HepG2 (cell line): ENCODE measurements around the gene MT1A. TPM values are rescaled to one million over a fixed set of nuclear protein-coding genes. Genes with fewer than 3 reads are reported as not detected.
A peak's percentile ranks its signal among the peaks of the same experiment; 100 is the strongest.

Experiments used
- CC2D1A ChIP-seq: sonication (generic); formaldehyde crosslinking; IDR thresholded peaks from 2 replicates; pipeline ENCODE4 v1.8.1; 2023; ENCODE audit warnings: mild to moderate bottlenecking, missing genetic modification reagents
- HIVEP1 ChIP-seq: sonication (generic); formaldehyde crosslinking; IDR thresholded peaks from 2 replicates; pipeline ENCODE4 v1.4.0; 2020; ENCODE audit warnings: mild to moderate bottlenecking, missing genetic modification reagents
- HMG20A ChIP-seq: IDR thresholded peaks from 2 replicates; pipeline ENCODE4 v1.6.1; 2016; ENCODE audit warnings: borderline replicate concordance
- HNRNPL ChIP-seq: fragments of 200-400 bp; formaldehyde crosslinking; IDR thresholded peaks from 2 replicates; pipeline ENCODE4 v1.6.1; 2017; ENCODE audit warnings: mild to moderate bottlenecking, low read depth, low read length
- HOXA7 ChIP-seq: sonication (generic); formaldehyde crosslinking; IDR thresholded peaks from 2 replicates; pipeline ENCODE4 v1.8.1; 2022; ENCODE audit warnings: mild to moderate bottlenecking, missing genetic modification reagents, moderate library complexity
- JUNB ChIP-seq: sonication (generic); formaldehyde crosslinking; IDR thresholded peaks from 2 replicates; pipeline ENCODE4 v1.8.0; 2022; ENCODE audit warnings: missing genetic modification reagents, mild to moderate bottlenecking, borderline replicate concordance
- NFKB2 ChIP-seq: sonication (generic); formaldehyde crosslinking; IDR thresholded peaks from 2 replicates; pipeline ENCODE4 v1.4.0; 2020; ENCODE audit warnings: missing genetic modification reagents, borderline replicate concordance
- RXRB ChIP-seq: IDR thresholded peaks from 2 replicates; pipeline ENCODE4 v1.6.1; 2016; ENCODE audit warnings: borderline replicate concordance, missing genetic modification reagents, missing compliant biosample characterization
- SAP130 ChIP-seq: IDR thresholded peaks from 2 replicates; pipeline ENCODE4 v1.6.1; 2016; ENCODE audit warnings: low read depth
- SRSF4 ChIP-seq: fragments of 200-400 bp; formaldehyde crosslinking; IDR thresholded peaks from one replicate; pipeline ENCODE4 v1.6.1; 2018; ENCODE audit warnings: mild to moderate bottlenecking, low read depth, low read length, moderate library complexity; ENCODE audit not compliant: poor library complexity, severe bottlenecking
- ZC3H4 ChIP-seq: sonication (generic); formaldehyde crosslinking; IDR thresholded peaks from 2 replicates; pipeline ENCODE4 v1.4.0; 2020; ENCODE audit warnings: missing genetic modification reagents, borderline replicate concordance
- ZIK1 ChIP-seq: sonication (generic); formaldehyde crosslinking; IDR thresholded peaks from 2 replicates; pipeline ENCODE4 v1.5.0; 2020; ENCODE audit warnings: mild to moderate bottlenecking, low read depth, missing genetic modification reagents, borderline replicate concordance
- ZNF431 ChIP-seq: sonication (generic); formaldehyde crosslinking; IDR thresholded peaks from 2 replicates; pipeline ENCODE4 v1.9.0; 2022; ENCODE audit warnings: missing genetic modification reagents, low read depth, mild to moderate bottlenecking, borderline replicate concordance
- ZNF510 ChIP-seq: sonication (generic); formaldehyde crosslinking; IDR thresholded peaks from 2 replicates; pipeline ENCODE4 v1.4.0; 2020; ENCODE audit warnings: low read depth, mild to moderate bottlenecking, missing genetic modification reagents
- ZNF547 ChIP-seq: sonication (generic); formaldehyde crosslinking; IDR thresholded peaks from 2 replicates; pipeline ENCODE4 v1.5.1; 2020; ENCODE audit warnings: mild to moderate bottlenecking, missing genetic modification reagents
- ZNF792 ChIP-seq: IDR thresholded peaks from 2 replicates; pipeline ENCODE4 v1.6.1; 2016
- polyA plus RNA-seq, 8 experiments: library from polyadenylated mRNA; depleted of rRNA in 3 of 8; stranded (reverse) in 7 of 8; unstranded in 1 of 8; fragments of >200 nt; fragmentation: Illumina TruSeq in 4 of 8; extraction: Trizol in 4 of 8; gene quantifications; 2 replicates each; pipeline versions ENCODE4 v1.2.1 to v1.2.3, GENCODE V29; 2011 to 2016; ENCODE audit warnings: low read depth in 4 of 8, missing spikeins in 1 of 8, mixed read lengths in 1 of 8; ENCODE audit not compliant: insufficient read depth in 1 of 8
- total RNA-seq, 5 experiments: library from RNA; depleted of rRNA; stranded (reverse); fragments of >200 nt; fragmentation: Illumina TruSeq; extraction: Trizol; gene quantifications; 2 replicates each; pipeline ENCODE4 v1.2.3, GENCODE V29; 2016; ENCODE audit warnings: low read depth in 1 of 5
- TF ChIP-seq, protein P1 (sequence below): sonication (generic); formaldehyde crosslinking; IDR thresholded peaks from one replicate; pipeline ENCODE4 v1.5.1; 2020; ENCODE audit warnings: mild to moderate bottlenecking, missing genetic modification reagents; ENCODE audit errors: not compliant biosample characterization
- TF ChIP-seq, protein P2 (sequence below): IDR thresholded peaks from 2 replicates; pipeline ENCODE4 v1.6.1; 2018; ENCODE audit warnings: missing genetic modification reagents, mild to moderate bottlenecking, missing compliant biosample characterization
- TF ChIP-seq, protein P3 (sequence below): sonication (generic); formaldehyde crosslinking; conservative IDR thresholded peaks from 2 replicates; pipeline ENCODE4 v1.4.0; 2020; ENCODE audit warnings: missing genetic modification reagents

The MT1A gene
- total and polyA plus RNA-seq, 2 of the 13 experiments (the other 11 are each of a cell fraction or from before 2014, with no cell fraction given), result 8.3 to 10.4 TPM

DNA sequence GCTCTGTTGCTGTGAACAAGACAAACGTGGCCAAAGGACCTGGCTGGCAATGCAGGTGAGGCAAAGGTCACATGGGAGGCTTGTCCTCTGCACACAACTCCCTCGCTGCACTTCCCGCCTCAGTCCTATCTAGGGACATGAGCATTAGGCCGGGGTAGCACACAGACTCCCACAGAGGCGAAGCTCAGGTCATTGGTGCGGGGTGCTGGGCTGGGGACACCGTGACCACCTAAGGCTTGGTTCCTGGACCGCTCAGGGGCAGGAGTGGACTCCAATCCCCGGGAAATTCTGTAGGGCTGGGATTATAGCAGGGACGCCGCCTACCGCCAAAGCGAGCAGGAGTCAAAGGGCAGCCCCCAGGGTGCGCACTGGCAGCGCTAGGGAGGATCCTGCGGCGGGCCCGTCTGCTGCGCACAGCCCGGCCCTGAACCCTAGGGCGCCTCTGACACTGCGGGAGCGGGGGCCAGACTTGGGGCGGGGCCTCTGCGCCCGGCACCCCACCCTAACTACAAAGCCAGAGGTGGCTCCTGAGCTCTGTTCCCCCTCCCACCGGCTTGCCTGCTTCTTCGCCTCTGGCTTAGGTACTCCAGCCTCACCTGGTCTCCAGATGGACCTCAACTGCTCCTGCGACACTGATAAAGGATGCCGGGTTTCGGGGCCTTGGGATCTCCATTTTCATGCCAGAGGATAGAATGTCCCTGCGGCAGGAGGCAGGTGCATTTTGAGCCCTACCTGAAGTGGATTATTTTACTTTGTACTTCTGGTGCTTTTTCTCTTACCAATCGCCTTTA, 9.4 kb downstream of the MT1A start (continued):
- no peak for TF ChIP-seq HNRNPL
- TF ChIP-seq, protein P1, sequence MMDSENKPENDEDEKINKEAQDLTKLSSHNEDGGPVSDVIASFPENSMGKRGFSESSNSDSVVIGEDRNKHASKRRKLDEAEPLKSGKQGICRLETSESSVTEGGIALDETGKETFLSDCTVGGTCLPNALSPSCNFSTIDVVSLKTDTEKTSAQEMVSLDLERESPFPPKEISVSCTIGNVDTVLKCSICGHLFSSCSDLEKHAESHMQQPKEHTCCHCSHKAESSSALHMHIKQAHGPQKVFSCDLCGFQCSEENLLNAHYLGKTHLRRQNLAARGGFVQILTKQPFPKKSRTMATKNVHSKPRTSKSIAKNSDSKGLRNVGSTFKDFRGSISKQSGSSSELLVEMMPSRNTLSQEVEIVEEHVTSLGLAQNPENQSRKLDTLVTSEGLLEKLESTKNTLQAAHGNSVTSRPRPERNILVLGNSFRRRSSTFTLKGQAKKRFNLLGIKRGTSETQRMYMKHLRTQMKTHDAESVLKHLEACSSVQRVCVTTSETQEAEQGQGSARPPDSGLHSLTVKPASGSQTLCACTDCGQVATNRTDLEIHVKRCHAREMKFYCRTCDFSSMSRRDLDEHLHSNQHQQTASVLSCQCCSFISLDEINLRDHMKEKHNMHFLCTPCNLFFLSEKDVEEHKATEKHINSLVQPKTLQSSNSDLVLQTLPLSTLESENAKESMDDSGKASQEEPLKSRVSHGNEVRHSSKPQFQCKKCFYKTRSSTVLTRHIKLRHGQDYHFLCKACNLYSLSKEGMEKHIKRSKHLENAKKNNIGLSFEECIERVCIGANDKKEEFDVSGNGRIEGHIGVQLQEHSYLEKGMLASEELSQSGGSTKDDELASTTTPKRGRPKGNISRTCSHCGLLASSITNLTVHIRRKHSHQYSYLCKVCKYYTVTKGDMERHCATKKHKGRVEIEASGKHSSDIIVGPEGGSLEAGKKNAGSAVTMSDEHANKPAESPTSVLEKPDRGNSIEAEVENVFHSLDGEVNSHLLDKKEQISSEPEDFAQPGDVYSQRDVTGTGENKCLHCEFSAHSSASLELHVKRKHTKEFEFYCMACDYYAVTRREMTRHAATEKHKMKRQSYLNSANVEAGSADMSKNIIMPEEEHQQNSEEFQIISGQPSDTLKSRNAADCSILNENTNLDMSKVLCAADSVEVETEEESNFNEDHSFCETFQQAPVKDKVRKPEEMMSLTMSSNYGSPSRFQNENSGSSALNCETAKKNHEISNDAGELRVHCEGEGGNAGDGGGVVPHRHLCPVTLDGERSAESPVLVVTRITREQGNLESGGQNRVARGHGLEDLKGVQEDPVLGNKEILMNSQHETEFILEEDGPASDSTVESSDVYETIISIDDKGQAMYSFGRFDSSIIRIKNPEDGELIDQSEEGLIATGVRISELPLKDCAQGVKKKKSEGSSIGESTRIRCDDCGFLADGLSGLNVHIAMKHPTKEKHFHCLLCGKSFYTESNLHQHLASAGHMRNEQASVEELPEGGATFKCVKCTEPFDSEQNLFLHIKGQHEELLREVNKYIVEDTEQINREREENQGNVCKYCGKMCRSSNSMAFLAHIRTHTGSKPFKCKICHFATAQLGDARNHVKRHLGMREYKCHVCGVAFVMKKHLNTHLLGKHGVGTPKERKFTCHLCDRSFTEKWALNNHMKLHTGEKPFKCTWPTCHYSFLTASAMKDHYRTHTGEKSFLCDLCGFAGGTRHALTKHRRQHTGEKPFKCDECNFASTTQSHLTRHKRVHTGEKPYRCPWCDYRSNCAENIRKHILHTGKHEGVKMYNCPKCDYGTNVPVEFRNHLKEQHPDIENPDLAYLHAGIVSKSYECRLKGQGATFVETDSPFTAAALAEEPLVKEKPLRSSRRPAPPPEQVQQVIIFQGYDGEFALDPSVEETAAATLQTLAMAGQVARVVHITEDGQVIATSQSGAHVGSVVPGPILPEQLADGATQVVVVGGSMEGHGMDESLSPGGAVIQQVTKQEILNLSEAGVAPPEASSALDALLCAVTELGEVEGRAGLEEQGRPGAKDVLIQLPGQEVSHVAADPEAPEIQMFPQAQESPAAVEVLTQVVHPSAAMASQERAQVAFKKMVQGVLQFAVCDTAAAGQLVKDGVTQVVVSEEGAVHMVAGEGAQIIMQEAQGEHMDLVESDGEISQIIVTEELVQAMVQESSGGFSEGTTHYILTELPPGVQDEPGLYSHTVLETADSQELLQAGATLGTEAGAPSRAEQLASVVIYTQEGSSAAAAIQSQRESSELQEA (CRISPR knock-in tag), result peak; percentile 55
- TF ChIP-seq, protein P2, sequence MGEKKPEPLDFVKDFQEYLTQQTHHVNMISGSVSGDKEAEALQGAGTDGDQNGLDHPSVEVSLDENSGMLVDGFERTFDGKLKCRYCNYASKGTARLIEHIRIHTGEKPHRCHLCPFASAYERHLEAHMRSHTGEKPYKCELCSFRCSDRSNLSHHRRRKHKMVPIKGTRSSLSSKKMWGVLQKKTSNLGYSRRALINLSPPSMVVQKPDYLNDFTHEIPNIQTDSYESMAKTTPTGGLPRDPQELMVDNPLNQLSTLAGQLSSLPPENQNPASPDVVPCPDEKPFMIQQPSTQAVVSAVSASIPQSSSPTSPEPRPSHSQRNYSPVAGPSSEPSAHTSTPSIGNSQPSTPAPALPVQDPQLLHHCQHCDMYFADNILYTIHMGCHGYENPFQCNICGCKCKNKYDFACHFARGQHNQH (CRISPR knock-in tag), result peak; percentile 43; the same call in 1 of the 2 replicates
- peak; percentile 48; the same call in 1 of the 2 replicates for TF ChIP-seq ZNF547 (CRISPR knock-in tag)
- no peak for TF ChIP-seq ZIK1
- no peak for TF ChIP-seq HIVEP1 (CRISPR knock-in tag)
- TF ChIP-seq CC2D1A, result 0 out of 2 replicates have a peak, but pooled peaks have one; percentile 57
- TF ChIP-seq JUNB, result no peak
- peak; percentile 37; the same call in 1 of the 2 replicates for TF ChIP-seq NFKB2 (CRISPR knock-in tag)
- TF ChIP-seq RXRB (CRISPR knock-in tag), result 0 out of 2 replicates have a peak, but pooled peaks have one; percentile 24
- no peak for TF ChIP-seq SAP130 (CRISPR knock-in tag)
- TF ChIP-seq ZNF510 (CRISPR knock-in tag), result 0 out of 2 replicates have a peak, but pooled peaks have one; percentile 69
- no peak for TF ChIP-seq ZNF792 (CRISPR knock-in tag)
- TF ChIP-seq HMG20A (CRISPR knock-in tag), result no peak
- TF ChIP-seq SRSF4, result no peak
- TF ChIP-seq, protein P3, sequence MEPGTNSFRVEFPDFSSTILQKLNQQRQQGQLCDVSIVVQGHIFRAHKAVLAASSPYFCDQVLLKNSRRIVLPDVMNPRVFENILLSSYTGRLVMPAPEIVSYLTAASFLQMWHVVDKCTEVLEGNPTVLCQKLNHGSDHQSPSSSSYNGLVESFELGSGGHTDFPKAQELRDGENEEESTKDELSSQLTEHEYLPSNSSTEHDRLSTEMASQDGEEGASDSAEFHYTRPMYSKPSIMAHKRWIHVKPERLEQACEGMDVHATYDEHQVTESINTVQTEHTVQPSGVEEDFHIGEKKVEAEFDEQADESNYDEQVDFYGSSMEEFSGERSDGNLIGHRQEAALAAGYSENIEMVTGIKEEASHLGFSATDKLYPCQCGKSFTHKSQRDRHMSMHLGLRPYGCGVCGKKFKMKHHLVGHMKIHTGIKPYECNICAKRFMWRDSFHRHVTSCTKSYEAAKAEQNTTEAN (CRISPR knock-in tag), result no peak
- no peak for TF ChIP-seq ZNF431 (CRISPR knock-in tag)
- TF ChIP-seq HOXA7 (CRISPR knock-in tag), result no peak
- TF ChIP-seq ZC3H4 (CRISPR knock-in tag), result no peak
